ENCODE data around the gene TPM4. TPM values are rescaled to one million over a fixed set of nuclear protein-coding genes. Genes with fewer than 3 reads are reported as not detected.

The TPM4 gene
- total and polyA plus RNA-seq, 2 of the 13 experiments (the other 11 are each of a cell fraction or from before 2014, with no cell fraction given), result 180 to 188 TPM

- no peak for TF ChIP-seq EP300 (IDR thresholded peaks at IDR 0.05; ENCODE audit: low read depth in 2 of 2, low read length in 2 of 2)
- 0 out of 2 replicates have a peak, but pooled peaks have one; percentile 8 for TF ChIP-seq EP300 (CRISPR knock-in tag; IDR thresholded peaks at IDR 0.05; ENCODE audit: borderline replicate concordance)
- TF ChIP-seq ZNF362 (CRISPR knock-in tag; IDR thresholded peaks at IDR 0.05; ENCODE audit: borderline replicate concordance), result peak; percentile 31; the same call in 1 of the 2 replicates
- TF ChIP-seq GABPA (IDR thresholded peaks at IDR 0.05; ENCODE audit: low read depth, low read length), result no peak
- TF ChIP-seq GABPA (CRISPR knock-in tag; IDR thresholded peaks at IDR 0.05; ENCODE audit: low read depth), result peak; percentile 27; the same call in 1 of the 2 replicates
- TF ChIP-seq KDM5B (CRISPR knock-in tag; IDR thresholded peaks at IDR 0.05; ENCODE audit: borderline replicate concordance), result 0 out of 2 replicates have a peak, but pooled peaks have one; percentile 28
- no peak for TF ChIP-seq ZNF746 (CRISPR knock-in tag; IDR thresholded peaks at IDR 0.05)
- TF ChIP-seq SOX5 (CRISPR knock-in tag; IDR thresholded peaks at IDR 0.05; ENCODE audit: borderline replicate concordance), result 0 out of 2 replicates have a peak, but pooled peaks have one; percentile 6
- TF ChIP-seq KAT7 (CRISPR knock-in tag; IDR thresholded peaks at IDR 0.05; ENCODE audit: borderline replicate concordance), result no peak
- TF ChIP-seq FOXP4 (CRISPR knock-in tag; IDR thresholded peaks at IDR 0.05), result 0 out of 2 replicates have a peak, but pooled peaks have one; percentile 31
- no peak for TF ChIP-seq ZNF30 (CRISPR knock-in tag; IDR thresholded peaks at IDR 0.05)
- TF ChIP-seq NCOA1 (CRISPR knock-in tag; IDR thresholded peaks at IDR 0.05), result no peak
- TF ChIP-seq CEBPG (CRISPR knock-in tag; IDR thresholded peaks at IDR 0.05), result no peak
- TF ChIP-seq CTCF (CRISPR knock-in tag; IDR thresholded peaks at IDR 0.05), result peak; percentile 45
- TF ChIP-seq ELF3 (CRISPR knock-in tag; IDR thresholded peaks at IDR 0.05), result peak; percentile 76
- 0 out of 2 replicates have a peak, but pooled peaks have one; percentile 11 for TF ChIP-seq ARID5B (CRISPR knock-in tag; IDR thresholded peaks at IDR 0.05)
- TF ChIP-seq HDAC2 (CRISPR knock-in tag; IDR thresholded peaks at IDR 0.05), result peak; percentile 59; the same call in 1 of the 2 replicates
- TF ChIP-seq CEBPZ (IDR thresholded peaks at IDR 0.05; ENCODE audit: low read length), result no peak
These were observed 5.8 kb upstream of the TPM4 start (continued) for GRCh38 chr19:16070366-16070990.

Measured in HepG2 (cell line).